Measurements from ENCODE around the gene DNHD1. TPM values are rescaled to one million over a fixed set of nuclear protein-coding genes. Genes with fewer than 3 reads are reported as not detected.

DNHD1 gene
- total and polyA plus RNA-seq, 2 of the 13 experiments (the other 11 are each of a cell fraction or from before 2014, with no cell fraction given): 2.7 to 9.3 TPM

- TF ChIP-seq, protein P1, sequence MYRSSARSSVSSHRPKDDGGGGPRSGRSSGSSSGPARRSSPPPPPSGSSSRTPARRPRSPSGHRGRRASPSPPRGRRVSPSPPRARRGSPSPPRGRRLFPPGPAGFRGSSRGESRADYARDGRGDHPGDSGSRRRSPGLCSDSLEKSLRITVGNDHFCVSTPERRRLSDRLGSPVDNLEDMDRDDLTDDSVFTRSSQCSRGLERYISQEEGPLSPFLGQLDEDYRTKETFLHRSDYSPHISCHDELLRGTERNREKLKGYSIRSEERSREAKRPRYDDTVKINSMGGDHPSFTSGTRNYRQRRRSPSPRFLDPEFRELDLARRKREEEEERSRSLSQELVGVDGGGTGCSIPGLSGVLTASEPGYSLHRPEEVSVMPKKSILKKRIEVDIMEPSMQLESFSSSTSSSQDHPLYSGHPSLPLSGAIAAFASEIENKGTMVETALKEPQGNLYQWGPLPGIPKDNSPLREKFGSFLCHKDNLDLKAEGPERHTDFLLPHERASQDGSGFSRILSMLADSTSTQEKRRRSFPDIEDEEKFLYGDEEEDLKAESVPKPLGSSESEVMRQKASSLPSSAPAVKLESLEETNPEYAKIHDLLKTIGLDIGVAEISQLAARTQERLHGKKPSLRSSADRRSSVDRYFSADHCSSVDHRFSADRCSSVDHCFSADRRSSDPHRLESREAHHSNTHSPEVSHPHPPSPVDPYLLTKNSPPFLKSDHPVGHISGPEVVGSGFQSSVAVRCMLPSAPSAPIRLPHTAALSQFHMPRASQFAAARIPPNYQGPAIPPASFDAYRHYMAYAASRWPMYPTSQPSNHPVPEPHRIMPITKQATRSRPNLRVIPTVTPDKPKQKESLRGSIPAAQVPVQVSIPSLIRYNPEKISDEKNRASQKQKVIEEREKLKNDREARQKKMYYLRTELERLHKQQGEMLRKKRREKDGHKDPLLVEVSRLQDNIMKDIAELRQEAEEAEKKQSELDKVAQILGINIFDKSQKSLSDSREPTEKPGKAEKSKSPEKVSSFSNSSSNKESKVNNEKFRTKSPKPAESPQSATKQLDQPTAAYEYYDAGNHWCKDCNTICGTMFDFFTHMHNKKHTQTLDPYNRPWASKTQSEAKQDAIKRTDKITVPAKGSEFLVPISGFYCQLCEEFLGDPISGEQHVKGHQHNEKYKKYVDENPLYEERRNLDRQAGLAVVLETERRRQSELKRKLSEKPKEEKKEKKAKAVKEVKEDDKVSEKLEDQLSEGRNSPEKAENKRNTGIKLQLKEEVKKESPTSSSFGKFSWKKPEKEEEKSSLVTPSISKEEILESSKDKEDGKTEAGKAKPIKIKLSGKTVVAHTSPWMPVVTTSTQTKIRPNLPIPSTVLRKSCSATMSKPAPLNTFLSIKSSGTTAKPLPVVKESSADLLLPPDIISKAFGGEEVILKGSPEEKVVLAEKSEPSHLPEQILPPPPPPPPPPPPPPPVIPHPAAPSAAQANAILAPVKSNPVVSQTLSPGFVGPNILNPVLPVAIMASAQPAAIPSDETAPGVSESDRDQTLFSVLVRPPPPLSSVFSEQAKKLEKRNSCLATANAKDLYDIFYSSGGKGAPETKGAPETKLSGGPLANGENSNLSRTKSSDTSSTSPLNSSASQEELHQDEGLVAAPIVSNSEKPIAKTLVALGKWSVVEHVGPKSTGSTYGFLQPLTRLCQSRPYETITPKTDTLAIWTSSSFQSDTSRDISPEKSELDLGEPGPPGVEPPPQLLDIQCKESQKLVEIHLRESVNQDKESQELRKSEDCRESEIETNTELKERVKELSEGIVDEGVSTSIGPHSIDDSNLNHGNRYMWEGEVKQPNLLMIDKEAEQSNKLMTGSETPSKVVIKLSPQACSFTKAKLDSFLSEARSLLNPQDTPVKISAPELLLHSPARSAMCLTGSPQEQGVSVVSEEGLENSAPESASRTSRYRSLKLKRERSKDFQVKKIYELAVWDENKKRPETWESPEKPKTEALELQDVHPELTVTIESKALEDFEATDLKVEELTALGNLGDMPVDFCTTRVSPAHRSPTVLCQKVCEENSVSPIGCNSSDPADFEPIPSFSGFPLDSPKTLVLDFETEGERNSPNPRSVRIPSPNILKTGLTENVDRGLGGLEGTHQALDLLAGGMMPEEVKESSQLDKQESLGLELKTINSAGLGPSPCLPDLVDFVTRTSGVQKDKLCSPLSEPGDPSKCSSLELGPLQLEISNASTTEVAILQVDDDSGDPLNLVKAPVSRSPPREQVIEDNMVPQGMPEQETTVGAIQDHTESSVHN (CRISPR knock-in tag; IDR thresholded peaks at IDR 0.05): 0 out of 2 replicates have a peak, but pooled peaks have one; percentile 25
- TF ChIP-seq ZFX (CRISPR knock-in tag; IDR thresholded peaks at IDR 0.05; ENCODE audit: low read depth) (peak; percentile 65), HES4 (CRISPR knock-in tag; IDR thresholded peaks at IDR 0.05; ENCODE audit: borderline replicate concordance) (no peak), SKI (IDR thresholded peaks at IDR 0.05; ENCODE audit: partially characterized antibody) (peak; percentile 39), NAIF1 (CRISPR knock-in tag; IDR thresholded peaks at IDR 0.05; ENCODE audit: borderline replicate concordance) (peak; percentile 98), AGO1 (IDR thresholded peaks at IDR 0.05; ENCODE audit: low read depth, low read length, poor library complexity, severe bottlenecking) (peak; percentile 88), PAXIP1 (CRISPR knock-in tag; conservative IDR thresholded peaks at IDR 0.05) (peak; percentile 58), YY1 (IDR thresholded peaks at IDR 0.05; ENCODE audit: insufficient read depth, insufficient replicate concordance, low read depth, low read length) (peak; percentile 70), ATF7-NPFF (CRISPR knock-in tag; IDR thresholded peaks at IDR 0.05; ENCODE audit: low read depth) (peak; percentile 67), ZNF749 (CRISPR knock-in tag; IDR thresholded peaks at IDR 0.05; ENCODE audit: borderline replicate concordance) (no peak; the same call in 1 of the 2 replicates)
- TF ChIP-seq, protein P2, sequence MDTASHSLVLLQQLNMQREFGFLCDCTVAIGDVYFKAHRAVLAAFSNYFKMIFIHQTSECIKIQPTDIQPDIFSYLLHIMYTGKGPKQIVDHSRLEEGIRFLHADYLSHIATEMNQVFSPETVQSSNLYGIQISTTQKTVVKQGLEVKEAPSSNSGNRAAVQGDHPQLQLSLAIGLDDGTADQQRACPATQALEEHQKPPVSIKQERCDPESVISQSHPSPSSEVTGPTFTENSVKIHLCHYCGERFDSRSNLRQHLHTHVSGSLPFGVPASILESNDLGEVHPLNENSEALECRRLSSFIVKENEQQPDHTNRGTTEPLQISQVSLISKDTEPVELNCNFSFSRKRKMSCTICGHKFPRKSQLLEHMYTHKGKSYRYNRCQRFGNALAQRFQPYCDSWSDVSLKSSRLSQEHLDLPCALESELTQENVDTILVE (CRISPR knock-in tag; IDR thresholded peaks at IDR 0.05): no peak
Observed at GRCh38 chr11:6612213-6613041, 115.3 kb downstream of the DNHD1 start, which contains the start of gene TAF10 (continued).

Measured in HepG2 (cell line).